ENCODE data around the gene FAM222A.

Gene FAM222A

GRCh38 chr12:109727039-109727723, 13.6 kb downstream of the FAM222A start:
- no peaks in the 10 kb centered on the region for H3K27me3 ChIP-seq (ENCODE audit: low read length)
- no peak for TF ChIP-seq EZH2phosphoT487 (conservative IDR thresholded peaks at IDR 0.05; ENCODE audit: low read length)
- TF ChIP-seq CTCF (IDR thresholded peaks at IDR 0.05; ENCODE audit: insufficient read depth, low read length, poor library complexity, severe bottlenecking): no peak
- no peak overlapping the region for H3K4me2 ChIP-seq (ENCODE audit: low read depth, low read length, poor library complexity, severe bottlenecking)
- no peaks in the 10 kb centered on the region for H4K20me1 ChIP-seq (ENCODE audit: low read depth, low read length)
- no peak overlapping the region for H3K9ac ChIP-seq (ENCODE audit: low read length)
- no peaks in the 10 kb centered on the region for H3K36me3 ChIP-seq (ENCODE audit: low read length)
- H3K27ac ChIP-seq (ENCODE audit: low read depth, low read length): no peak overlapping the region
- no peak overlapping the region for H3K4me3 ChIP-seq (ENCODE audit: insufficient read depth, low read length, poor library complexity, severe bottlenecking)
- no peaks in the 10 kb centered on the region for H3K79me2 ChIP-seq (ENCODE audit: insufficient read depth, low read length)
- H2AFZ ChIP-seq (ENCODE audit: low read depth, low read length, severe bottlenecking): no peak overlapping the region
- no peaks in the 10 kb centered on the region for H3K9me3 ChIP-seq (ENCODE audit: insufficient read depth, low read length)
- H3F3A ChIP-seq (ENCODE audit: insufficient read depth): no peaks in the 10 kb centered on the region
- H3K9me2 ChIP-seq (replicated peaks; ENCODE audit: insufficient read depth, low read length): no peaks in the 10 kb centered on the region

GRCh38 chr12:109727746-109728726, 14.4 kb downstream of the FAM222A start:
- no peak overlapping the region for H3K4me3 ChIP-seq (ENCODE audit: insufficient read depth, low read length, poor library complexity, severe bottlenecking)
- H3K36me3 ChIP-seq (ENCODE audit: low read length): no peaks in the 10 kb centered on the region
- H3F3A ChIP-seq (ENCODE audit: insufficient read depth): no peaks in the 10 kb centered on the region
- H3K9ac ChIP-seq (ENCODE audit: low read length): no peak overlapping the region
- H3K27me3 ChIP-seq (ENCODE audit: low read length): no peaks in the 10 kb centered on the region
- no peaks in the 10 kb centered on the region for H4K20me1 ChIP-seq (ENCODE audit: low read depth, low read length)
- no peak overlapping the region for H3K27ac ChIP-seq (ENCODE audit: low read depth, low read length)
- no peaks in the 10 kb centered on the region for H3K9me2 ChIP-seq (replicated peaks; ENCODE audit: insufficient read depth, low read length)
- H2AFZ ChIP-seq (ENCODE audit: low read depth, low read length, severe bottlenecking): no peak overlapping the region
- H3K4me2 ChIP-seq (ENCODE audit: low read depth, low read length, poor library complexity, severe bottlenecking): no peak overlapping the region
- H3K79me2 ChIP-seq (ENCODE audit: insufficient read depth, low read length): no peaks in the 10 kb centered on the region
- H3K9me3 ChIP-seq (ENCODE audit: insufficient read depth, low read length): no peaks in the 10 kb centered on the region
- no peak for TF ChIP-seq CTCF (IDR thresholded peaks at IDR 0.05; ENCODE audit: insufficient read depth, low read length, poor library complexity, severe bottlenecking)
- no peak for TF ChIP-seq EZH2phosphoT487 (conservative IDR thresholded peaks at IDR 0.05; ENCODE audit: low read length)

GRCh38 chr12:109728921-109729320, 15.3 kb downstream of the FAM222A start:
- no peaks in the 10 kb centered on the region for H3F3A ChIP-seq (ENCODE audit: insufficient read depth)
- H3K4me2 ChIP-seq (ENCODE audit: low read depth, low read length, poor library complexity, severe bottlenecking): no peak overlapping the region
- H3K4me3 ChIP-seq (ENCODE audit: insufficient read depth, low read length, poor library complexity, severe bottlenecking): no peak overlapping the region
- H3K36me3 ChIP-seq (ENCODE audit: low read length): no peaks in the 10 kb centered on the region
- no peak for TF ChIP-seq CTCF (IDR thresholded peaks at IDR 0.05; ENCODE audit: insufficient read depth, low read length, poor library complexity, severe bottlenecking)
- no peak for TF ChIP-seq EZH2phosphoT487 (conservative IDR thresholded peaks at IDR 0.05; ENCODE audit: low read length)
- no peaks in the 10 kb centered on the region for H3K27me3 ChIP-seq (ENCODE audit: low read length)
- no peak overlapping the region for H2AFZ ChIP-seq (ENCODE audit: low read depth, low read length, severe bottlenecking)
- H3K9ac ChIP-seq (ENCODE audit: low read length): no peak overlapping the region
- no peaks in the 10 kb centered on the region for H3K9me3 ChIP-seq (ENCODE audit: insufficient read depth, low read length)
- H3K27ac ChIP-seq (ENCODE audit: low read depth, low read length): no peak overlapping the region
- H3K9me2 ChIP-seq (replicated peaks; ENCODE audit: insufficient read depth, low read length): no peaks in the 10 kb centered on the region
- H4K20me1 ChIP-seq (ENCODE audit: low read depth, low read length): no peaks in the 10 kb centered on the region
- no peaks in the 10 kb centered on the region for H3K79me2 ChIP-seq (ENCODE audit: insufficient read depth, low read length)

Data from SU-DHL-6 (cell line).